Left colon (tissue), 2 donors: ENCODE results near the gene SDK1. TPM values are rescaled to one million over a fixed set of nuclear protein-coding genes. Genes with fewer than 3 reads are reported as not detected.

Source experiments
- ATAC-seq: fragments of 200-7000 bp; cut with Tn5 transposase; one replicate; pipeline ENCODE4 v1.9.1; 2020; ENCODE audit warnings: mild to moderate bottlenecking, moderate library complexity
- DNase-seq, 2 donors: peaks; one replicate each; pipeline ENCODE4 v3.0.0-alpha.2; 2020
- intact Hi-C, 2 donors: fragments of 100-400 bp; cut with DNase I in 1 of 2; cut with micrococcal nuclease in 1 of 2; formaldehyde crosslinking; loops; one replicate each; pipeline versions ENCODE4 v1.11.2 to v1.14.0; 2022; cut with DNase I, micrococcal nuclease
- total RNA-seq, 2 donors: library from RNA; stranded (reverse); fragmentation: NEBNext Ultra II Directional; extraction: Animal tissue kit (Norgen Biotek cat#: 25700); gene quantifications; one replicate each; pipeline ENCODE4 v1.2.1, GENCODE V29; 2021
- donor health status: DM: no; HTN: no; CAD: no.
- donor health status: DM: yes; HTN: yes; CAD: no.

The SDK1 gene
- total RNA-seq, 2 donors from 2014 or later: 3.4 to 5.8 TPM

DNA sequence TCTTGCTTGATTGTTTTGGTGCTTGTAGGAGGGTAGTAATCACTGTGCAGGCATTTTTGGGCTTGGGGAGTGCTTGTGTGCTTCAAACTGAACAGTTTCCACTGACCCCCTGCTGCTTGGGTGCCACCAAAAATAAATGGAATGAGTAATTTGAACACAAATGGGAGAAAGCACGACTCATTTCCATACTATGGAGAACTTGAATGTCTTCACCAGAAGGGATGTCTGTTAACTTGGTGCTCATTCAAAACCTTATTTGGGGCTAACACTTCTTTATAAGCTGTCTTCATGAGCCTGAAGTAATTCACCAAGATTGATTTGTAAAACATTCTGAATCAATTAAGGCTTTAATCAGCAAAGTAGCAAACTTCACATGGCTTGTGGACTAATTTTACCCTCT lies 560.3 kb downstream of the SDK1 start:
- ATAC-seq: no peak
- DNase-seq: no peak
- intact Hi-C loops: no loop called here

DNA sequence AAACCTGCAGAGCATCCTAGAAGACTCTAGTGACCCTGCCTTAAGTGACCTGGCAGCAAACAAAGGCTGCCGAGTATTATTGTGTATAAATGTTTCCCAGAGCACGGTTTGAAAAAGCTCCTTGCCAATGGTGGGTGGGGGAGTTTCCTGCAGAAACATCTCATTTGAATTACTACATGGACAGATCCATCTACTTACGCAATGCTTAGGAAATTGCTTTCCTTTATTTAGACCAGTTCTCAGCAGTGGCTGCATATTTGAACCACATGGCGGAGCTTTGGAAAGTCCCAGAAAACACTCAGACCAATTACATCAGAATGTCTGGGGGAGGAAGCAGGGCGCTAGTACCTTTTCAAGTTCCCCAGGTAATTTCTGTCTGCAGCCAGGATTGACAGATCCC lies 560.9 kb downstream of the SDK1 start:
- intact Hi-C loops: no loop called here
- ATAC-seq (no peak), DNase-seq (no peak)

DNA sequence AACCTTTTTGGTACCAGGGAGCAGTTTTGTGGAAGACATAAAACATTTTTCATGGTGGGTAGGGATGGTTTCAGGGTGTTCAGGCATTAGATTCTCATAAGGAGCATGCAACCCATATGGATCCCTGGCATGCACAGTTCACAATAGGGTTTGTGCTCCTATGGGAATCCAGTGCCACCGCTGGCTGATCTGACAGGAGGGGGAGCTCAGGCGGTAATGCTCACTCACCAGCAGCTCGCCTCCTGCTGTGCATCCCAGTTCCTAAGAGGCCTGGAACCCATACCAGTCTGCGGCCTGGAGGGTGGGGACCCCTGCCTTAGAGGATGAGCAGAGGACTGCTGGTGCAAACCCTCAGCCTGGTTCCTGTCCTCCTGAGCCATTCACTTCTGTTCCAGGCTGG lies 561.7 kb downstream of the SDK1 start:
- no peak for DNase-seq
- intact Hi-C loops: no loop called here
- ATAC-seq: no peak

DNA sequence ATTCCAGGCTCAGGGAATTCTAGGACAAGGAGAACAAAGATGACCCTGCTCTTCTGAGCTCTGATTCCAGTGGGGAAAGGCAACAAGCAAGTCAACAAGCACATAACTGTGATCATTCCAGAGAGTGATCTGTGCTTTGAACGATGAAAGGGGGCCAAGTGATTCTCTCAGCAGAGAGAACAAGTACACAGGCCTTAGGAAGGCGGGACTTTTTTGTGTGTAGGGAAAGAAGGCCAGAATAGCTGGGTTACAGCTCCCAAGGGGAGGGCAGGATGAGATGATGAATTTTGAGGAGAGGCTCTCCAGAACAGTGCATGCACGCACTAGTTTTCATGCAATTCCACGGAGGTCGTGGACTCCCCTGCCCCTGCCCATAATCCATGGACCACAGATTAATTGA lies 565.2 kb downstream of the SDK1 start:
- no peak for ATAC-seq
- no peak for DNase-seq
- intact Hi-C loops: no loop called here

DNA sequence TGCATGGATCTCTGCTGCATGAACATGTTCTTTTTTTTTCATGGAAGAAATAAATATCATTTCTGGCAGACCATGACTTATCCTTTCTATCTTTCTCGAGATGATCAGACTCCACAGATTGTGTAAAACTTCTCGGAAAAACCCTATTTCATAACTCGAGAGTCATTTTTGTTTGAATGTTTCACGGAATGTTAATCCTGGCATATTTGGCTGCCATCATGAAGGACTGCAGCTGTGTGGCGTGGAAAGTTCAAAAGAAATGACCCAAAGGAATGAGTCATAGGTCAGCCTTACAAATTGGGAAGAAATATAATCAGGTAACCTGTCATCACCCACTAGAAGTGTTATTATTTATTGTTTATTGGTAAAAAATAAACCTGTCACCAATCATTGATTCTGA lies 566.8 kb downstream of the SDK1 start:
- DNase-seq (no peak), ATAC-seq (no peak)
- intact Hi-C loops: no loop called here

DNA sequence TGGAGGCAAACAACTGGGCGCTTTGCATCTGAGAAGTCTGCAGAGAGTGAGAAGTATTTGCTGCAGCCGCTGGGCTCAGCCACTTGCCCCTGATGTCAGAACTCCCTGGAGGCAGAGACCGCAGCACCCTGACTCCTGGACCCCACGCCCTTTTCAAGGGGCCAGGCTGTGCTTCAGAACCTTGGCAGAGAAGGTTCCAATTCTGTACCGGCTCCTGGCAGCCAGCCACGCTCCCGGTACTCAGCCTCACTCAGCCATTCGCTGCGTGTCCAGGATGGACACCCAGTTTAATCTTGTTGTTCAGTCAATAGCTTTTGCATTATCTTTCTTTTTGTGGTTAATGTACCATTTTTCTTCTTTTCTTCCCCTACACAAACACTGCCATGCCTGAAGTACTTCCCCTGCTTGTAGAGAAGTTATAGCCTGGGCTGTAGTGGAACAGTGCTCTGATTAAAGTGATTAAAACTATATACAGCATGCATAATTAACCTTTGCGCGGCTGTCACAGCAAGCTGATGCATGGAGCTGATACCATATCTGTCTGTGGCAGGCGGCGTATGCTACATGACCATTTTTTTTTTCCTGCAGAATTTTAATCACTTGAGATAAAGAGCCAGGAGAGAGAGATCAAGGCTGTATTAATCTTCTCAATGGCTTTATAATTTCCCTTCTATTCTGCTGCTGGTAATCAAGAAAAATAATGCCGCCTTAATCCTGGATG lies 578.5 kb downstream of the SDK1 start:
- DNase-seq: no peak
- intact Hi-C loops: no loop called here
- no peak for ATAC-seq

DNA sequence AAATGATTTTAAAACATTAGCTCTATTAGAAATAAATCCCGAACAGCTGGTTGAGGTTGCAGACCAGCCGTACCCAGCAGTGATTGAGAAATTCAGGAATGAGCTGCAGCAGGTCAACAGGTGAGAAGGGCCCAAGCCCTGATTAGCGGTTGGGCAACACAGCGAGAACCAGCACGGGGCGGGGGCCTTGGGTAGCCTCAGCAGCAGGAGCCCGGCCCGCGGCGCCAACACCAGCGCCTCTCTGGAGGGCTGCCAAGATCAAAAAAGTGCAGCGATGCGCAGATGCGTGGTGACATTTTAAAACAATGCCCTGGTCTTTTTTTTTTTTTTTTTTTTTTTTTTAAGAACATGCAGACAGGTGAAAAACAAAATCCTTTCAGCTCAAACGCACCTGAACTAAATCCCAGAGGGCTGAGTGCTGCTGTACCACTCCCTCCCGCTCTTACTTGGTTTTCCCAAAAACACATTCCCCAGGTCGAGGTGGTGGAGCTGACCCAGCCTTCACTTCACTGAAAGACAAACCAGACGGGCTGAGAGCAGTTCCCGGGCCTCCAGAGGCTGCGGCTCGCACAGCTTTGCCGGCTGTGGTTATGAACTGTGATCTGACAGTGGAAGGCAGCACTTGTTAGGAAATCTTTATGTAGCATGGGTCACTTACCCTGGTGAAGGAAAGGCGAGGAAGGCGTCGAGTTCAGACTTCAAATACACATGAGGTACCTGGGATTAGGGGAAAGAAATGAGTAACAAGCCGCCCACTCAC lies 579.4 kb downstream of the SDK1 start:
- no peak for ATAC-seq
- intact Hi-C loops: no loop called here
- no peak for DNase-seq

GRCh38 chr7:3882782-3883181 lies 581.7 kb downstream of the SDK1 start:
- intact Hi-C loops: no loop called here
- no peak for ATAC-seq

GRCh38 chr7:3884543-3884942 lies 583.5 kb downstream of the SDK1 start:
- ATAC-seq (no peak), DNase-seq (no peak)

More at GRCh38 chr7:3882782-3883181, 581.7 kb downstream of the SDK1 start:
- DNase-seq: no peak

GRCh38 chr7:3887096-3887690 lies 586.1 kb downstream of the SDK1 start:
- intact Hi-C loops: no loop called here
- DNase-seq (no peak), ATAC-seq (no peak)

More at GRCh38 chr7:3884543-3884942, 583.5 kb downstream of the SDK1 start:
- intact Hi-C loops: no loop called here

DNA sequence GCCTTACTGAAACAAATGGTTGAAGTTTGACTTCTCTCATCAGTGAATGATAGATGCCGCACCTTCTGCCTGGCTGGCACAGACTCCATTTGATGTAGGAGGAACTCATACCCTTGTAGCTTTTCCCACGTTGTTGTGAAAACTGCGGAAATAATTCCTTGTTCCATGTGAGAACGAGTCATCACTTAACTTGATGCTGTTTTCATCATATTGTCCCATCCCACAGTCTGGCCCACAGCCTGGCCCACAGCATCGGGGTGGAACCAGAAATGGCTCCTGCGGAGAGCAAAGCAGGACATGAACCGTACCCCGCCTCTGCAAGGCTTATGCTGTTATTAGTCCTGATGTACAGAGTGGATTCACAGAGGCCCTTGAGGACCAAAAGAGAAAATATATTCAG lies 587.0 kb downstream of the SDK1 start:
- intact Hi-C loops: no loop called here
- no peak for DNase-seq
- ATAC-seq: no peak

- intact Hi-C loops: no loop called here
- no peak for ATAC-seq
- DNase-seq: no peak
Observed at GRCh38 chr7:3892157-3892556, 591.1 kb downstream of the SDK1 start.

- no peak for DNase-seq
- ATAC-seq: no peak
- intact Hi-C loops: no loop called here
Observed at GRCh38 chr7:3892686-3893085, 591.6 kb downstream of the SDK1 start.

- ATAC-seq (no peak), DNase-seq (no peak)
- intact Hi-C loops: no loop called here
Observed at GRCh38 chr7:3893151-3893788, 592.2 kb downstream of the SDK1 start.

DNA sequence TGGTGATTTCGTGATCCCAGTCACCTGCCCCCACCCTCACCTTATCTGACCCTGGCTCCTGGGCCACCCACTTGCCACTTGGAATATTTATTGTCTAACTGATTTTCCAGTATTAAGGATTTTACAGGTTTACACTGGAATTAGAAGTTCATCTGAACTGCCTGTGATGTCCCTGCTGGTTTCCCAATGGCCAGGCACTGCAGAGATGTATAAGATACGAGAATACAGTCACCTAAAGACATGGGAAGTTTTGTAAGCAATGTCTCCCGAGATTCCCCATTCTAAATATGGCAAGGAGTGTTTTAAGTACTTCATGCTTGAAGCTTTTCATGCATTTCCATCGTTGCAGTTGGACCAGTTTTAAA lies 592.7 kb downstream of the SDK1 start:
- intact Hi-C loops: no loop called here
- ATAC-seq: no peak
- no peak for DNase-seq

DNA sequence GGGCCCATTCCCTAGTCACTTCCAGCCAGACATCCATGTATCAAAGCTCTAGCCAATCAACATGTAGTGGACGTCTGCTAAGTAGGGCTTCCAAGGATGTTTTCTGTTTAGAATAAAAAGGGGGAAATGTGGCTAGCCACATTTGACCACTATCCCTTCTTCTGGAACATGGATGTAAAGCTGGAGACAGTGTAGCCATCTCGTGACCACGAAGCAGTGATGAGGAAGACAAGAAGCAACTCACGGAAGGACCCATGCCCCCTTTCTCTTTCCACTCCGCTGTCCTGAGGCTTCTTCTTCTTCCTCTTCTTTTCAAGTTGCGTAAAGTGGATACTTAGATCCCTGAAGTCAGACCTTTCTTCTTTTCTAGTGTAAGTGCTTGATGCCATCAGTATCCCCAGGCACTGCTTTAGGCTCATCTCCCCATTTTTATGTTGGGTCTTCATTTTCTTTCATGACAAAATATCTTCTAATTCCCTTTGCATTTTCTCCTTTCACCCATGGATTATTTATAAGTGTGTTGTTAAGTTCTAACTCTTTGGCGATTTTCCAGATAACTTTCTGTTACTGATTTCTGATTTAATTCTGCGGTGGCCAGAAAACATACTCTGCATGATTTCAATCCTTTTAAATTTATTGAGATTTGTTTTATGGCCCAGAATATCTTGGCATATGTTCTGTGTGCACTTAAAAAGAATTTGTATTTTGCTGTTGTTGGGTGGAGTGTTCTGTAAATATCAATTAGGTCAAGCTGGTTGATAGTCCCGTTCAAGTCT lies 594.5 kb downstream of the SDK1 start:
- ATAC-seq (no peak), DNase-seq (no peak)
- intact Hi-C loops: no loop called here

DNA sequence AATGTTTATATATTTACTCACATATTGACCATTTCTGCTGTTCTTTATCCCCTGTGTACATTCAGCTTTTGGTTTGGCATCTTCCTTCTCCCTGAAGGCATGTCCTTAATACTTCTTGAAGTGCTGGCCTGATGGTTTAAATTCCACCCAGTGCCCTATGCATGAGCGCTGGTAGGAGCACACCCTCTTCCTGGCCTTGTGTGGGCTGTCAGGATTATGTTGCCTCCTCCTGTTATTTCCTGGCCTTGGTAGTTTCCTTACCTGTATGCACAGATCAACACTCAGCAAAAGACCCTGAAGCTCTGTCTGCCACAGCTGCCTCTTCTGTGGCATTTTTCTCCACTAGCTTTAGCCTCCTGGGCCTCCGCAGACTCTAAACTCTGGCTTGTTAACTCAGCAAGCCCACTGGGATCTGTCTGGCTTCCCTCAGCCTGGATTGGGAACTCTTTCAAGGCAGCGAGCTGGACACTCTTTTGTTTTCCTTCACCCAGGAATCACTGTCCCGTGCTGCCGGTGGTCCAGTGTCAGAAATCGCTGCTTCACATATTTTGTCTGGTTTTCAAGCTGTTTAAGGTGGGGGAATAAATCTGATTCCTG lies 595.2 kb downstream of the SDK1 start:
- ATAC-seq (no peak), DNase-seq (no peak)
- intact Hi-C loops: no loop called here

DNA sequence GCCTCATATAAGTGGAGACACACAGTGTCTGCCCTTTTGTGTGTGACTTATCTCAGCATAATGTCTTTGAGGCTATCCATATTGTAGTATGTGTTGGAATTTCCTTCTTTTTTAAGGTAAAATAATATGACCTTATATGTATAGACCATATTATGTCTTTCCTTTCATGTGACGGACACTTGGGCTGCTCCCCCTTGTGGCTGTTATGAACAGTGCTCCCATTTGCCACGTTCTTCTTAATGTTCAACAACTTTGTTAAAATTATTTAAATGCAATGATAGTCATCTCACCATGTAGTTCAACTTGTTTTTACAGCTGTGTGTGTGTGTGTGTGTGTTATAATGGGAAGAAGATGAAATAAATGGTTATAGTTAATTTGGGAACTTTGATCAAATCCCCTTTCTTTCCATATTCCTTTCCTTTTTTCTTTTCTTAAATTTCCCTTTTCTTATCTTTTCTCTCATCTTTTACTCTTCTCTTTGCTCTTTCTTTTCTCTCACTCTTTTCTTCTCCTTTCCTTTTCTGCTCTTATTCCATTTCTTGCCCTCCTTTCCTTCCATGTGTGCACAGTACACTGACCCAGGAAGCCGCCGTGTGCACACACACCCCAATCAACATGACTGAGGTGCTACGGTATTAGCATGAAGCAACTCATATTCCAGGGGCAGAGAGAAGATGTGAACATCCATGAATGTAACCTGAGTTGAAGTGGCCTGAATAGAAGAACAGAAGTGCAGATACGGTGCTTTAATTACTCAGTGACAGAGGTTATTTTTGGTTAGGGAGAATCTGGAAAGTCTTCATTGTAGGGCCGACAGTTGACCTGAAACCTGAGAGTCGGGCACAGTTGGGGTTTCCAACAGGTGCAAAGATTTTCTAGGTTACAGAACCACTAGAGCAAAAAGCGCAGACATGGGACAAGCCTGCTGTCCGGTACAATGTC lies 596.6 kb downstream of the SDK1 start:
- intact Hi-C loops: no loop called here
- ATAC-seq (peak; percentile 45), DNase-seq (peak in 1 of 2 donors; percentile 38)
